ENCODE measurements around the gene H2BK1. TPM values are rescaled to one million over a fixed set of nuclear protein-coding genes. Genes with fewer than 3 reads are reported as not detected.

The H2BK1 gene
- total and polyA plus RNA-seq, 4 donors, result 0.52 TPM; not detected in 3

- H3K4me1 ChIP-seq (ENCODE audit: control insufficient read depth in 5 of 5, insufficient read depth in 5 of 5, low read length in 5 of 5), result peaks cover 0 to 20% (median 0%) of the 10 kb centered on the region in 5 donors
- TF ChIP-seq CTCF (IDR thresholded peaks at IDR 0.05; ENCODE audit: control extremely low read depth, extremely low read depth), result no peak
- WGBS, 2 donors, result 47 to 57% methylated on average over 19 of the region's 19 CpGs
- H3K27ac ChIP-seq (ENCODE audit: low read depth in 1 of 2, low read length in 1 of 2), result no peak overlapping the region
- H3K9ac ChIP-seq (ENCODE audit: insufficient read depth in 1 of 2, low read length in 2 of 2), result no peak overlapping the region
- no peaks in the 10 kb centered on the region for H3K27me3 ChIP-seq (ENCODE audit: control insufficient read depth in 3 of 3, insufficient read depth in 3 of 3, low read length in 2 of 3)
- H3K9me3 ChIP-seq (ENCODE audit: control insufficient read depth in 4 of 4, insufficient read depth in 3 of 4, low read length in 3 of 4), result no peaks in the 10 kb centered on the region
- H3K36me3 ChIP-seq (ENCODE audit: control insufficient read depth in 4 of 4, insufficient read depth in 4 of 4, low read length in 4 of 4), result no peaks in the 10 kb centered on the region
- H3K4me3 ChIP-seq, result no peak overlapping the region
- ATAC-seq (ENCODE audit: insufficient read depth, low FRiP score) (no peak), DNase-seq (no peak)
Measured at GRCh38 chr7:151195616-151196450, 14.5 kb downstream of the H2BK1 start.

DNA sequence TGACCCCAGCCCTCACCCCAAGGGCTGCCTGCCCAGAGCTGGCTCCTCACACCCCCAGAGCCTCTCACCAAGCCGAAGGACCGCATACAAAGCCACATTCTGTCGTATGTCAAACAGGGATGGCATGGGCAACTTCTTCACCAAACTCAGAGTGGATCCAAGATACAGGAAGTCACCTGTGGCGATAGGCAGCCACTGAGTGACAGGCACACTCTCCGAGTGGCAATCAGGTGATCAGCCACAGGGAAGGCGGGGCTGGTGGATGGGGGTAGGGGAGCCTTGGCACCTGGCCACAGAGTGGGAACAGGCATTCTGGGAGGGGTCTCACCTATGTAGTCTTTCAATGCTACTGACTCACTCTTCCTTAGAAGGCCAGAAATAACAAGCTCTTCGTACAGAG is 16.1 kb downstream of the H2BK1 start:
- no peak overlapping the region for H3K27ac ChIP-seq (ENCODE audit: low read depth in 1 of 2, low read length in 1 of 2)
- no peak overlapping the region for H3K9ac ChIP-seq (ENCODE audit: insufficient read depth in 1 of 2, low read length in 2 of 2)
- no peak for DNase-seq
- ATAC-seq (ENCODE audit: insufficient read depth, low FRiP score), result no peak
- H3K36me3 ChIP-seq (ENCODE audit: control insufficient read depth in 4 of 4, insufficient read depth in 4 of 4, low read length in 4 of 4), result no peaks in the 10 kb centered on the region
- WGBS, 2 donors, result 67 to 71% methylated on average over 7 of the region's 7 CpGs
- TF ChIP-seq CTCF (IDR thresholded peaks at IDR 0.05; ENCODE audit: control extremely low read depth, extremely low read depth), result no peak
- H3K4me3 ChIP-seq, result no peak overlapping the region
- H3K27me3 ChIP-seq (ENCODE audit: control insufficient read depth in 3 of 3, insufficient read depth in 3 of 3, low read length in 2 of 3), result no peaks in the 10 kb centered on the region
- no peaks in the 10 kb centered on the region for H3K9me3 ChIP-seq (ENCODE audit: control insufficient read depth in 4 of 4, insufficient read depth in 3 of 4, low read length in 3 of 4)
- H3K4me1 ChIP-seq (ENCODE audit: control insufficient read depth in 5 of 5, insufficient read depth in 5 of 5, low read length in 5 of 5), result peaks cover 0 to 7% (median 0%) of the 10 kb centered on the region in 5 donors

DNA sequence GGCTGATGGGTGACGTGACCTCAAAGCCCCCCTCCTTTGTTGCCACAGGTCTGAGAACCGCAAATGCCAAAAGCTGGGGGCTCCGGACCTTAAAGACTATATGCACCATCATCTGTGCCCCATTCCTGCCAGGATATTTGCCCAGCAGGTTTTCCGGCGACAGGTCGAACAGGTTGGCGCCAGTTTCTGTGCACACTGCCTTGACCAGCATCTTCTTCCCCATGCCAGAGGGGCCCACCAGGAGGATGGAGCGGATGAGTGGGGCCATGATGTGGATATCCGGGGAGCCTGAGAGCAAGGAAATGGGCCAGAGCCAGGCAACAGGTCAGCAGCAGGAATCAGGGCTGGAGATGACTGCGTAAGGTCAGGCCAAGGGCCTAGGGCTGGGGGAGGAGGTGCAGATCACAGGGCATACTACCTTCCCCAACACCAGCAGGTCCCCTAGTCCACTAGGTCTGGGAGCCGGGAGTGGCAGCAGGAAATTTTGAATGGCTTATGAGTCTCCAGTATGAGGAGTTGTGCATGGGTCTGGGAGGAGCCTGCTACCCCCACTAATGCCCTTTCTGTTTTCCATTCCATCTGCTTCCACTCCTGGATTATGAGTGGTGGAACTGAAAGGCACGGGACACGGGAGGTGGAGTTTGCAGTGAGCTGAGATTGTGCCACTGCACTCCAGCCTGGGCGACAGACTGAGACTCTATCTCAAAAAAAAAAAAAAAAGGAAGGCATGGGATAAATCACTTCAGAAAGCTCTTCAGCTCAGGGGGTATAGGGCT is 16.9 kb downstream of the H2BK1 start:
- Histone ChIP-seq H3K27ac (ENCODE audit: low read depth in 1 of 2, low read length in 1 of 2) (no peak overlapping the region), H3K36me3 (ENCODE audit: control insufficient read depth in 4 of 4, insufficient read depth in 4 of 4, low read length in 4 of 4) (no peaks in the 10 kb centered on the region), H3K9me3 (ENCODE audit: control insufficient read depth in 4 of 4, insufficient read depth in 3 of 4, low read length in 3 of 4) (no peaks in the 10 kb centered on the region), H3K4me3 (no peak overlapping the region), H3K4me1 (ENCODE audit: control insufficient read depth in 5 of 5, insufficient read depth in 5 of 5, low read length in 5 of 5) (no peaks in the 10 kb centered on the region), H3K9ac (ENCODE audit: insufficient read depth in 1 of 2, low read length in 2 of 2) (no peak overlapping the region), H3K27me3 (ENCODE audit: control insufficient read depth in 3 of 3, insufficient read depth in 3 of 3, low read length in 2 of 3) (no peaks in the 10 kb centered on the region)
- TF ChIP-seq CTCF (IDR thresholded peaks at IDR 0.05; ENCODE audit: control extremely low read depth, extremely low read depth), result no peak
- ATAC-seq (ENCODE audit: insufficient read depth, low FRiP score), result no peak
- no peak for DNase-seq
- 91 to 96% methylated on average over 14 of the region's 14 CpGs for WGBS, 2 donors
